GM21423 (cell line): ENCODE measurements around the gene EMC9.

ENCODE experiments used
- ATAC-seq: cut with Tn5 transposase; IDR thresholded peaks from one replicate; pipeline ENCODE4 v1.9.1; 2021; ENCODE audit warnings: mild to moderate bottlenecking, moderate library complexity; ENCODE audit not compliant: unreplicated experiment

Gene EMC9

DNA sequence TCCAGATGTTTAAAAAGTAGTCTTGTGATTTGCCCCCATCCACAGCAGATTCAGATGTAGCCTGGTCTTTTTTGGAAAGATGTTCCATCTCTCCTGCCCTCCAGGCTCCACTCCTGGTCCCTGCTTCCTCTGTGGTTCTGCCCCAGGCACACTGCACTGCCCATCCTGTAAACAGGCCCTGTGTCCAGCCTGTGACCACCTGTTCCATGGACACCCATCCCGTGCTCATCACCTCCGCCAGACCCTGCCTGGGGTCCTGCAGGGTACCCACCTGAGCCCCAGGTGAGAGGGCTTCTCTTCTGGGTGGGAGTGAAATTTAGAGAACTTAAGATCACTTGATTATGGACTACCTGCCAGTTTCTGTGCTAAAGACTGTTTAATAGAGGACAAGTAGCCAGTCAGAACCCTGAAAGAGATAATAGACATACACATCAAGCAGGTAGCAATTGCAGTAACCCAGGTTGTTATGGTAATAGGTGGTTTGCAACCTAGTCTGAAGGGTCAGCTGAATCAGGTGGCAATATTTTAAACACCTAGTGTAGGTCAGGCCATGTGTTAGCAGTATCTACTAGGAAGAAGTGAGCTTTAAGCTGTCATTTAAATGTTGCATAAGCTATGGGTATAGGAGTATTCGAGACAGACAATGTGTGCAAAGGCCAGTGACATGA is 8.0 kb upstream of the EMC9 start:
- ATAC-seq, result no peak

DNA sequence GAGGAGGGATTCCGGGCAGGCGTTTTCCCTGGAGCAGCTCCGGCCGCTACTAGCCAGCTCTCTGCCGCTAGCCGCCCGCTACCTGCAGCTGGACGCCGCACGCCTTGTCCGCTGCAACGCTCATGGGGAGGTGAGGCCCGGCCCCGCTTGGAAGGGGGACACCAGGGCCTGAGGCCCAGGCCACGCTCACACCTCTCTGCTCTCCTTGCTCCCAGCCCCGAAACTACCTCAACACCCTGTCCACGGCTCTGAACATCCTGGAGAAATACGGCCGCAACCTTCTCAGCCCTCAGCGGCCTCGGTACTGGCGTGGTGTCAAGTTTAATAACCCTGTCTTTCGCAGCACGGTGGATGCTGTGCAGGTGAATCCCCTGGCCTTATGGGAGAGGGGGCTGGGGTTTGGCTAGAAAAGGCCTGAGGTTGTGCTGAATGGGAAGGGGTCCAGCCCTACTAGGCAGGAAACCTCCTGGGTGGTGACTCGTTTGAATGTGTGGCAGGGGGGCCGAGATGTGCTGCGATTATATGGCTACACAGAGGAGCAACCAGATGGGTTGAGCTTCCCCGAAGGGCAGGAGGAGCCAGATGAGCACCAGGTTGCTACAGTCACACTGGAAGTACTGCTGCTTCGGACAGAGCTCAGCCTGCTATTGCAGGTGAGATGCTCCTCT is 6.5 kb upstream of the EMC9 start:
- no peak for ATAC-seq

DNA sequence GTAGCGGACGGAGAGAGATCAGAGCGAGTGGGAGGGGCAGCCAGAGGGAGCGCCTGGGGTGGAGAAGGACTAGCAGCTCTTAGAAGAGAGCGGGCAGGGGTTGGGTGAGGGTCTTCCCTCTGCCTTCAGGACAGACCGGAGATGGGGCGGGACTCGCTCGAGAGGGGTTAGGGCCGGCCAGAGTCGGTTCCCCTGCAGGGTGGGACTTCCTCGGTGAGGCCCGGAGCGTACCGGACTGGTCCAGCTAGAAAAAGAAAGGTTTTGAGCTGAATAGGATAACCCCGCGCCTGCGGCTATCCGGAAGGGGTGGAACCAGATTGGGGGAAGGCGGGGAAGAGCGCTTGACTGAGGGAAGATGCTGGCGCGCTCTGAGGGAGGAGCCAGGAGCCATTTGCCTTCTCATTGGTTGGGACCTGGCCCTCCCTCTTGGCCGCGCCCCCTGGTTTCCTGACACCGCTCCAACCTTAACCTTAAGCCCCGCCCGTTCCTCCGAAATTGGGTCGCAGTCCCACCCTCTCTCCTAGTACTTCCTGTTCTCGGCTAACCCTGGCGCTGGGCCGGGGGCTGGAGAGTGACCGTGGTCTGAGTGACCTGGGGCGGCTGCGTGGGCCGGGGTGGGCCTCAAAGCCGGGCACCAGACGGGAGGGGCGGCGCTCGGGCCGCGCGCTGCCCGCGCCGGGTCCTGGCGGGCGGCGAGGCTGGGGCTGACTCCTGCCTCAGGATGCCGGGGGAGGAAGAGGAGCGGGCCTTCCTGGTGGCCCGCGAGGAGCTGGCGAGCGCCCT is 5.8 kb upstream of the EMC9 start, which contains the start of gene RNF31:
Gene RNF31, plus strand, starts transcription at position 521 of the 783 bp plus-strand sequence. Its CDS starts 201 bp downstream, at position 722.
- ATAC-seq, result peak; percentile 82

DNA sequence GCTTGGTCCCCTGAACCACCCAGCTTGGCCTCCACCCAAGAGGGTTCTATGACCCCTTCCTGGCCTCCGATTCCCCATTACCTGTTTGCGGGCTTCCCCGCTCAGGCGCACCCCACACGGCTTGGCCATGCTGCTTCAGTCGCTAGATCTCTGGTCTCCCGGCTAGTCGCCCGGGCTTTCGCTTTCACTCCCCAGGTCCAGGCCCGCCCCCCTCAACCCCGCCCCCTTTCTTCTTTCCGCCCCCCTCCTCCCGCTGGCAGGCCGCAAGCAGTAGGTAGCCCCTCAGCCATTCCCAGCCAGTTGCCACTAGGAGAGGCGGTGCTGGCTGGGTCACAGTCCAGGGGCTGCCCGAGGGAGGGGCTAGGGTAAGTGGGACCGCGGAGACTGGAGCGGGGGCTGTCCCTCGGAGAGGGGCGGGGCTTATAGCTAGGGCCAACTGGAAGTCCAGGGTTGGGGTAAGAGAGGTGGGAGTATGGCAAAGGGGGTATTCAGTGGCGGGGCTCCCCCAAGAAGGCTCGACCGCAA is 5.1 kb upstream of the EMC9 start, which contains the start of gene PSME2:
Gene PSME2, minus strand, starts transcription at position 158 of the 525 bp plus-strand sequence. Its CDS starts 29 bp downstream, at position 129.
- peak; percentile 57 for ATAC-seq

DNA sequence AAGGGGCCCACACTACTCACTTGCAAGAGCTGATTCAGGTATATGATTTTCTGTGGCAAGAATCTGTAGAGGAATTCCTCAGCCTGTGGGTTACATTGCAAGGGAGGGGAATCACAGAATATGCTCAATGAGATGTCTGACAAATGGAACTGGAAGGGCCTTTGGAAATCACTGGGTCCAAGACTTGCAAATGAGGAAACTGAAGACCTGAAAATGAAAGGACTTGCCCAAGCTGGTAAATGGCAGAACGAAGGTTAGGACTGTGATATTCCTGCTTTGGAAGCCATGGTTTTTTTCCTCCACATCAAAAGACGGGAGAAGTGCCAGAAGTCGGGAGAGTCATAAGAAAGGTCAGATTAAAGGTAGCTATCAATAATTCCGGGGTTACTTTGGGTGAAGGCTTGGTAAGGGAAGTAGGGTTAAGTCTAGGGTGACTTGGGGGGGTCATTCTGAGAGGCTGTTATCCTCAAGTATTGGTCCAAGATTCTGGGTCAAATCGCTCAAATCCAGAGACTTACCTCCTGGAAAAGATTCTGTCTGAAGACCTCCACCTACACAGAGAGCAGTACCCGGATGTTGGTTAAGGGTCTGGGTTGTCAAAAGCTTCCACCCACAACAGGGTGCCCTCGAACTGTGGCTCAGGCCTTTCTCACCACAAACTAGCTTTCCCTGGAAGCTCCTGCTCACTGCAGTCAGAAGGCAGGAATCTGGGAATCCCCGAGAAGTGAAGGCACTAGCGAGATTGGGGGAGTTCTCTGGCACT is 4.5 kb upstream of the EMC9 start:
- ATAC-seq, result no peak

DNA sequence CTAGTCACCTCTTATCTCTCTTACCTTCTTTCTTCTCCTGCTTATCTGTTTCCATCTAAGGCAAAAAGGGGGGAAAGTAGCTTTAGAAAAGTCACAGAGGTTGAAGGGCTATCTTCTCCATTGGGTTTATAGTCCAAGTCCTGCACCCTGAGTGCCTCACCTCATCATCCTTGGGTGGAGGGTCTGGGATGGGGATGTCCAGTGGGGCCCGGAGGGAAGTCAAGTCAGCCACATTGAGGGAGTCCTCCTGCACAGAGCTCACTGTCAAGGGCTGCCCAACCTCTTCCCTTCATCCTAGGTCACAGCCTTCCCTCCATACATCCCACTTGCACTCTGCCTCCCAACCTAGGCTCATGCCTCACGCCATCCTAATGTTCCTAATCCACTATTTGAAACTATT is 3.8 kb upstream of the EMC9 start:
- no peak for ATAC-seq

DNA sequence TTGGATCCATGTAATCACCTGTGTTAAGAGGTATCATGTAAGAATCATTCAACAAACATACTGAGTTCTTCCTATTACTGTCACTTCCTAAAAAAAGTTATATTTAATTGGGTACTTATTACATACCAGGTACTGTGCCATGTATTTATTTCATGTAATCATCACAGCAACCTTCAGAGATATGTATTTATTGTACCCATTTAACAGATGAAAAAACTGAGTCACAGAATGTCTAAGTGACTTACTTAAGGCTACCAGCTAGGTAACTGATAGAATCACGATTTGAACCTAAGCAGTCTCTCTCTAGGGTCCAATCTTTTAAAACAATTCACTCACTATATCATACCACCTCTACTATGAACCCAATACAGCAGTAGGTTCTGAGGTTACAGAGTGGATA is 3.1 kb upstream of the EMC9 start:
- no peak for ATAC-seq

DNA sequence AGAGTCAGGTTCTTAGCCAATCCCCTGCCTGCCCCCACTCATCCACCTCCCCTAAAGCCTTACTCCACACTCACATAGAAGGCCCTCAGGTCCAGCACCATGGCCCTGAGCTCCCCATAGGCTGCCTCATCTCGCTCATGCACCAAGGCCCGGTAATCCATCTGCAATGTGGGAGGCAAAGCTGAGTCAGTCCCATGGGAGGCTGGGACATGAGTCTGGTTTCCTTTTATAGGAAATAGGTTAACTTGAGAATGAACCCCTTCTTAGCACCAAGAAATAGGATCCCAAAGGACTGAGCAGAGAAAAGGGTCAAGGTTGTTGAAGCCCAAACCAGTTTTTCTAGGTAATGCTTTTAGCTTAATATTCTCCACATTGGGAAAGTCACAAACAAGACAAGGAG is 2.1 kb upstream of the EMC9 start:
- ATAC-seq, result no peak

DNA sequence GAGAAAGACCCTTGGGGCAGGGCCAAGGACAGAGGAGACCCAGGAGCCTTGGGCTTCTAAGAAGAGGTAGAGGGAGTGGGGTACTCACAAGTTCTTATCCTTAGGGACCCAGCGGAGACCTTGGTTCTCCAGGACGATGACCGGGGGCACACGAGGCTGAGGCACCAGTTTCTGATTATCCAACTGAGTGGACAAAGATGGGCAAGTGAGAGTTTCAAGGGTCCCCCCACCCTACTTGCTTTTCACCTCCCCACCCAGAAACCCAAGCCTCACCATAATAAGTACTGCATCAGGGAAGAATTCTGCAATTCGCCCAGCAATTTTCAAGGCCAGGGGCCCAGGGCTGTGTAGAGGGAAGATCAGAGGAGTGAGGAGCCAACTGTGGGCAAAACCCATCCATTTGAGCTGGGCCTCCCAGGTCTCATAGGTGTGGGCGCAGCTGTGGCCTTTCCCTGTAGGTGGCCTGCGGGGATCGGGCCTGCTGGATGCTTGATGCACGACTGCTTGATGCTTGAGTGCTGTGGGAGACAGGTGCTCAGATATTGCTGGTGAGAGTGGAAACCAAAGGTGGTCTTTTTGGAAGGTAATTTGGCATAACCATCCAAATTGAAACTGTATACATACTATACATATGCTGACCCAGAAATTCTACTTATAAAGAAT is 2.0 kb downstream of the EMC9 start:
- no peak for ATAC-seq

DNA sequence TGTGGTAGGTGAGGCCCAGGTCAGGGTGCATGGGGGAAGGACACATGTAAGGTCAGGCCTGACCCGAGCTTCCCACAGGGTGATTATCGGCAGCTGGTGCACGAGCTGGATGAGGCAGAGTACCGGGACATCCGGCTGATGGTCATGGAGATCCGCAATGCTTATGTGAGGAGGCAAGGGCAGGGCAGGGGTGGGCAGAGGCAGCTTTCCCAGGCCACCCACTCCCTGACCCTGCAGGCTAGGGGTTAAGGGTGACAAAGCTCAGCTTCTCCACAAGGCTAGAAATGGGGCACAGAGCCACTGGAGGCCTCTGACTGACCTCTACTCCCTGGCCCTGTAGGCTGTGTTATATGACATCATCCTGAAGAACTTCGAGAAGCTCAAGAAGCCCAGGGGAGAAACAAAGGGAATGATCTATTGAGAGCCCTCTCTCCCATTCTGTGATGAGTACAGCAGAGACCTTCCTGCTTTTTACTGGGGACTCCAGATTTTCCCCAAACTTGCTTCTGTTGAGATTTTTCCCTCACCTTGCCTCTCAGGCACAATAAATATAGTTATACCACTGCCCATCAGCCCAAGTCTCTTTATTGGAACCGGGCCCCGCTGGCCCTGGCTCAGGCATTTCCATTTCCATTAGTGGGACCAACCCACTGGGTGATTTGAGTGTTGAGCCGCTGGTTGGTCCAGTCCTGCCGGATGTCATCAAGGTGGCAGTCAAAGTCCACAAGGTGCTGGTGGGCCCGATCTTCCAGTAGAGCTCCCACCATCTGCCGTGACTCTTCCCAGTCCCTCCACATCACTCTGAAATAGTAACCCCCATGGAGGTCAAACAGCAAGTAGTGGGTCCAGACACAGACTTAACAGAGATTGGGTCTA is 2.8 kb downstream of the EMC9 start:
- no peak for ATAC-seq

DNA sequence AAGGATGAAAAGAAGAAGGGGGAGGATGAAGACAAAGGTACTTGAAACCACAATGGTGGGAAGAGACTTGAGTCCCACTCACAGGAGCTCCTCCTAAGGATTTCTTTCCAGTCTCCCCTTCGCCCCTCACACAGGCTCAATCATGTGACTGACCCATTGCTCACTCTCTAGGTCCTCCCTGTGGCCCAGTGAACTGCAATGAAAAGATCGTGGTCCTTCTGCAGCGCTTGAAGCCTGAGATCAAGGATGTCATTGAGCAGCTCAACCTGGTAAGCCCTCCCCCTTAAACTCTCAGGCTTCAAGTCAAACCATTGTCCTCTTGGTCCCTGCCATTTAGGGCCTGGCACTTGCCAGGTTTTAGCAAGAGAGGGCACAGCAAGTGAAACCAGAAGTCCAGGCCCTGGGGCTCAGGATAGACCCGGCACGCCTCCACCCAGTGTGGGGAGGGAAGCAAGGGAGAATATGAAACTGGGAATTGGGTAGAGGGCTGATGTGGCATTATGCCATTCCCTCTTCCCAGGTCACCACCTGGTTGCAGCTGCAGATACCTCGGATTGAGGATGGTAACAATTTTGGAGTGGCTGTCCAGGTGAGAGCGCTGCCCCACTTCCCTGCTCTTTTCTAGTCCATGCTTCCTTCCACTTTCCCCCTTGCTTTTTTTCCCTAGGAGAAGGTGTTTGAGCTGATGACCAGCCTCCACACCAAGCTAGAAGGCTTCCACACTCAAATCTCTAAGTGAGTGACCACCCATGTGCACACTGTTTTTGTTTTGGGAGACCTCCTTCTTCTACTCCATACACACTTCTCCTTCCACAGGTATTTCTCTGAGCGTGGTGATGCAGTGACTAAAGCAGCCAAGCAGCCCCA is 3.6 kb downstream of the EMC9 start:
- no peak for ATAC-seq

DNA sequence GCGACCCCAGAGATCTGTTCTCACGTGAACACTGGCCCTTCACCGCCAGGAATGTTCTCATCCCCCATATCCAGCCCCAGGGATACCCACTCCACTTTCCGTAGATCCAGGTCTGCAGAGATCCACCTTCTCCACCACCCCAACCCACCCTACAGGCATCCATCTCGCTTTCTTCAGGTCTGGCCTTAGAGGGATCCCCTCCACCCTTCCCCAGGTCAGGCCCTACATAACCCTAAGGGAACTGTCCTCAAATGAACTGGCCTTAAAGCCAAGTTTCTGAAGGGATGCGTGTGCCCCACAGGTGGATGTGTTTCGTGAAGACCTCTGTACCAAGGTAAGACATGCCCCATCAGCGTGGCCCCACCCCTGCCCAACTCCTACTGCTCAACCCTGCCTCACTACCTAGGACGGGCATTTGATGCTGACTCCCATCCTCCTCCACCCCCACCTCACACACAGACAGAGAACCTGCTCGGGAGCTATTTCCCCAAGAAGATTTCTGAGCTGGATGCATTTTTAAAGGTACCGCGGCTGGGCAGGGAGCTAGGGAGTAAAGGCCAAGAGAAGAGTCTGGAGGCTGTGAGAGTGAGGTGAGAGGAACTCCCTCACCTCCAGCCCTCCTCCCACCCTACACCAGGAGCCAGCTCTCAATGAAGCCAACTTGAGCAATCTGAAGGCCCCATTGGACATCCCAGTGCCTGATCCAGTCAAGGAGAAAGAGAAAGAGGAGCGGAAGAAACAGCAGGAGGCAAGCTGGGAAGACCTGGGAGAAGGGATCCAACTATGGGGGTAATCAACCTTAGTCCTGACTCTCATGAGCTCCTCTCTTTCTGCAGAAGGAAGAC is 4.5 kb downstream of the EMC9 start:
- ATAC-seq, result no peak

DNA sequence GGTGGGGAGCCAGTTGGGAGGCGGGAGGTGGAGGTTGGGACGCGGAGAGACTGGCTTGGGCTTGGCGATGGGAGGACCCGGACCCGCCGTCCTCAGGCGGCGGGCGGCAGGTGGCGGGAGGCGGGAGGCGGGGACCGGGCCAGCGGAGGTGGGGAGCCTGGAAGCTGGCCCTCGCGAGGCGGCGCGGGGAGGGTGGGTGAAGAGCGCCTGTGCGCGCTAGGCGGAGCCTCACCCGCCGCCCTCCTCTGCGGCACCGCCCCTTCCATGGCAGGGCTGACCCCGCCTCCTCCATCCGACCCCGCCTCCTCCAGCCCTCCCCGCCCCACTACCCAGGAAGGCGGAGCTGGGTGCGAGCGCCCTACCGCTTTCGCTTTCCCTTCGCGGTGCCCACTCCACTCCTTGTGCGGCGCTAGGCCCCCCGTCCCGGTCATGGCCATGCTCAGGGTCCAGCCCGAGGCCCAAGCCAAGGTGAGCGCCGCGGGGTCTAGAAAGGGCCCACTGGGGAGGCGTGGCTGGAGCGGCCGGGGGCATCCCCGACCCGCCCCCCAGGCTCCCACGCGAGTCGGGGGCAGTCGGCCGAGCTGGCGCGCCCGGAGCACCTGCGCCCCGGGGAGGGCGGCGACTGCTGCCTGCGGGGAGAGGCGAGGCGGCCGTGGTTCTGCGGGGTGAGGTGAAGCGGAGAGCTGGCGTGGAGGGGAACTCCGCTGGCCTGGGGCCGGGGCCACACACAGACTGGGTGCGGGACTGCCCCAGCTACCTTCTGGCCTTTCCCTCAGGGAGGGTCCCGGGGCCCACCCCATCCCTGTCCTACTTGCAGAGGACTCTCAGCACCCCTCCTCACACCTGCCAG is 5.3 kb downstream of the EMC9 start, which contains the start of gene PSME1:
Gene PSME1, plus strand, starts transcription at position 361 of the 850 bp plus-strand sequence. Its CDS starts 69 bp downstream, at position 430.
- ATAC-seq, result peak; percentile 84

DNA sequence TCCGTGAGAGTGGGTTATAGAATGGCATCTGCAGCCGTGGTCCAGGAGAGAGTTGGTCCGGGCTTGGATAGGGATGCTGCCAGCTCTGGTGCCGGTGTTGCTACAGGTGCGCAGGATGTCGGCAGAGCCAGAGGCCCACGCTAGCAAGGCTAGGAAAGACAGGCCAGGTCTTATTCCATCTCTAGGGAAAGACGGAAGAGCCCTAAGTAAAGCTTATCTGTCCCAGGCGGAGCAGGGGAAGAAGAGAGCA is 5.9 kb downstream of the EMC9 start:
- no peak for ATAC-seq

DNA sequence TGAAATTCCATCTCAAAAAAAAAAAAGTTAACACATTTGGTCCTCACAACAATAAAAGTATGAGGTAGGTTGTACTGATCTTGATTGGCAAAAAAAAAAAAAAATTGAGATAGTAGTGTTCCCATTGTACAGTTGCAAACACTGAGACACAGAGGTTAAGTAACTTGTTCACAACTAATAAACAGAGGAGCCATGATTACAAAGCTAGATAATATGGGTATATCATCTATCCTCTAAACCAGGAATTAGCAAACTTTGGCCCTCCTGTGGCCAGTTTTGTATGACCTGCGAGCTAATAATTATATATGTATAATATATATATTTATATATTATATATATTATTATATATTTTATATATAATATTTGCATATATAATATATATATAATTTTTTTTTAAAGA is 7.7 kb downstream of the EMC9 start:
- no peak for ATAC-seq

DNA sequence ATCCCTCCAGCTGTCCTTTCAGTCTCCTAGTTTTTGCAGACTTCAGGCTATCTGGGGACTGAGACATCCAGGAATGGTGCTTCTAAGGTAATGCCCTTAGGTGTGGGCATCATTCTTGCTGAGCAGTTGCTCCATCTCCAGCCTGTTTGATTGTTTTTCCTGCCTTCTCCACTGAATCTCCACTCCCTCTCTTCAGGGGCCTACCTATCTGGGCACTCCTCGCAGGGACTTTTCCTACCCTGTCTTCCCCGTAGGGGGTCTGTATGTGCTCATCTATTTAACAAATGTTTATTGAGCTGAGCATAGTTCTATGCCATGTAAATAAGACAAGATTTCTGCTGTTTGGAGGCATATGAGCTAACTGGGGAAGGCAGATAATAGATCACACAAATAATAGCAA is 8.4 kb downstream of the EMC9 start:
- no peak for ATAC-seq
